AG09309 (cell line): ENCODE measurements around the gene SPATA22.
"Not testable (repeated sequence)": the region's sequence is repeated elsewhere in the genome, so short reads cannot be mapped to it uniquely, and the experiment has no call there.

ENCODE experiments used
- DNase-seq: peaks from one replicate; pipeline ENCODE4 v3.0.0-alpha.2; 2010; ENCODE audit warnings: low read depth
- H3K4me3 ChIP-seq: 2 replicates; pipeline ENCODE4 v1.5.1; 2011; ENCODE audit warnings: mild to moderate bottlenecking, low read depth, low read length, moderate library complexity; ENCODE audit not compliant: control insufficient read depth
- CTCF ChIP-seq: IDR thresholded peaks from 2 replicates; pipeline ENCODE4 v1.5.1; 2011; ENCODE audit warnings: mild to moderate bottlenecking, low read depth, low read length, inconsistent platforms; ENCODE audit not compliant: insufficient read depth, control insufficient read depth; ENCODE audit errors: missing control alignments

The SPATA22 gene

DNA sequence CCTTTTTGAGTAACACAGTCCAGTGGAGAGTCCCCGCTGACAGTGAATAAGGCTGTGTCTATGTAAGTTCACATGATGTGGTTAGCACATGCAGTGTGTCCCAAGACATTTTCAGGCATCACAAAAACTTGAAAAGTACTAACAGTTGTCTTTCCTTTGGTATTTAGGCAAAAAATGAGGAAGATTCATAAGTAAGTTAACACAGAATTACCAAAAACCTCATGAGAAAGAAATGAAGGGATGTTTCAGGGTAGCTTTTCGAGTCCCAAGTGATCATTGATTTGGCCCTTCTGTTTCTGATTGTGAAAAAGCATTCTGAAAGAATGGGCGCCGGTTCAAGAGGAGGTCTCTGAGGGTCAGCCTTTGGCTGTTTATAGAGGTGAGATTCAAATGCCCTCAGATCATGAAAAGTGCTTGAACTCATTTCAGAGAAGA, 3.6 kb upstream of the SPATA22 start:
- TF ChIP-seq CTCF, result no peak
- no peak overlapping the region for H3K4me3 ChIP-seq
- no peak for DNase-seq

DNA sequence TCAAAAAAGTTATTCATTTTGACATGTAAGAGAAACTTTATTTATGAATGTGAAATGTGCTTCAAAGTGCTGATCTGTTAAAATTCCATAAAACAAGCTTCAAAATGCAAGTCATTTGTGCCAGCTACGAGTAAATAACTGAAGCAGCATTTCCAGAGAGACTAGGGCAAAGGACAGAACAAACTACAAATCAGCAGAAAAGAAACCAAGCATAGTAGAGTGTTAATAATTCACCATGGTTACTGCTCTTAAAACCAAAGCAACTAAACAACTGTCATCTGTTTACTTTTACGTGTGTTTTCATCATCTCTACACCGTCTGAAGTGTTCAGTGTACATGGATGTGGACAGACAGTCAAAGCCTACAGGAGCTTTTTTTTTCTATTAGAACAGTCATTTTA, 2.6 kb upstream of the SPATA22 start:
- no peak for DNase-seq
- TF ChIP-seq CTCF, result no peak
- no peak overlapping the region for H3K4me3 ChIP-seq

DNA sequence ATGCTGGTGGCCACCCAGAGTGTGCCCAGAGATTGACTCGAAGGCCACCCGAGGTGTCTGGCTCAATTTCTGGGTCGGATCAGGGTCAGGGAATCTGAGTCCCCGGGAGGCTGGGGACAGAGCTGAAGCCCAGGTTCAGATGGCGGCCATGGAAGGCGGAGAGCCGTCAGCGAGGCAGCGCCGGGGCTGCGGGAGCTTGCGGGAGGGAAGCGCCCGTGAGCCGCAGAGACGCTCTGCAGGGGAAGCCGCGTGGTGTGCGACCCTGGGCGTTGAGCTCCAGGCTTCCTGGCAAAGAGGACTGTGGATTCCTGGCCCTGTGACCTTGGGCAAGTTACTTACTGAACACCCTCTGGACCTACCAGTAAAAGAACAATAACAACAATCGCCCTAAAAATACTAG, 518 bp upstream of the SPATA22 start:
- no peak for DNase-seq
- H3K4me3 ChIP-seq, result no peak overlapping the region
- TF ChIP-seq CTCF, result no peak

DNA sequence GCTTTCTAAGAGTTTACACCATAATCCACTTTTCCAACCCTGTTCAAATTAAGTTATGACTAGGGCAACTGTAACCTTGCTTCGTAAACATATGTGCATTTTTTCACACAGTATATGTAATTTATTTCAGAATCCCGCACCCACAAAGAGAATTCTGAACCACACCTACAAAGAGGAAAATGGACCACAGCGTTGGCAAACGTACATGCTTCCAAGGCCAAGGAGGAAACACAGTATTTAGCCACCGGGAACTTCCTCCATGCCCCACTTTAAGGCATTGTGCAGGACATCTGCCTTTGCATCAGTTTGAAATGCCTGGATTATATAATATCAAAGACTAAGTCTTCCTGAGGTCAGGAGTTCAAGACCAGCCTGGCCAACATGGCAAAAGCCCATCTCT, 2.1 kb downstream of the SPATA22 start:
- DNase-seq, result no peak
- H3K4me3 ChIP-seq, result no peak overlapping the region
- no peak for TF ChIP-seq CTCF

- H3K4me3 ChIP-seq, result not testable (repeated sequence)
Observed at GRCh38 chr17:3466355-3466754, 5.3 kb downstream of the SPATA22 start.

DNA sequence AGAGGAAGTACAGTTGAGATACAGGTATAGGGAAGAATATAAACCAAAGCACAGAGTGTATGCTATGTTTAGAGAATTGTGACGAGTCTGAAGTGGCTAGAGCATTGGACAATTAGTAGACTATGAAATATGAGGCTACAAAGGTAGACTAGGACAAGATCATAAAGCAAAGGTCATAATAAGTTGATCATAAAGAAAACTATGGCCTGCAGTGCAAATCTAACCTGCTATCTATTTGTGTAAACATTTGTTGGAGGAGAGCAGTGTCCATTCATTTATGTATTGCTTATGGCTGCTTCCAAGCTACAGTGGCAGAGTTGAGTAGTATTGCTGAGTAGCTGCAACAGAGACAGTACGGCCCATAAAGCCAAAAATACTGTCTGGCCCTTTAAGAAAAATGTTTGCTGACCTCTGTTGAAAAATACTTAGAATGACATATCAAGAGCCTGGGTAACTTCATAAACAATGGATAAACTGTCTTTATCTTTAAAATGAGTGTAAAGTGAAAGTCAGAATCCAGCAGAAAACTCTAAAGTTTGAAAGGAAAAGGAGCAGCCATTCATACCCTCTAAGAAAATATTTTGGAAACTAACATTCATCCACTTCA, 23.5 kb downstream of the SPATA22 start:
- no peak for TF ChIP-seq CTCF
- H3K4me3 ChIP-seq, result no peak overlapping the region
- DNase-seq, result no peak

More at GRCh38 chr17:3466355-3466754, 5.3 kb downstream of the SPATA22 start:
- not testable (repeated sequence) for DNase-seq

- H3K4me3 ChIP-seq, result no peak overlapping the region
- DNase-seq, result no peak
- no peak for TF ChIP-seq CTCF
Observed at GRCh38 chr17:3447625-3448024, 24.0 kb downstream of the SPATA22 start.
